GM13977 (cell line): ENCODE measurements around the gene COL9A2.

Experiments used
- DNase-seq: peaks from one replicate; pipeline ENCODE4 v3.0.0; 2012; ENCODE audit warnings: low spot score
- in situ Hi-C: fragments of 300-500 bp; cut with MboI; formaldehyde crosslinking; loops from one replicate; pipeline ENCODE4 v1.12.0; 2022; ENCODE audit warnings: low sequenced_read_pairs, low pct_unique_long_range_greater_than_20kb, mixed read lengths, inconsistent platforms; ENCODE audit not compliant: unreplicated experiment
- TF ChIP-seq, protein P1 (sequence below): IDR thresholded peaks from 2 replicates; pipeline ENCODE4 v1.5.1; 2012; ENCODE audit warnings: mild to moderate bottlenecking, control low read depth; ENCODE audit not compliant: insufficient read depth; ENCODE audit errors: extremely low read depth, missing control alignments

Gene COL9A2

DNA sequence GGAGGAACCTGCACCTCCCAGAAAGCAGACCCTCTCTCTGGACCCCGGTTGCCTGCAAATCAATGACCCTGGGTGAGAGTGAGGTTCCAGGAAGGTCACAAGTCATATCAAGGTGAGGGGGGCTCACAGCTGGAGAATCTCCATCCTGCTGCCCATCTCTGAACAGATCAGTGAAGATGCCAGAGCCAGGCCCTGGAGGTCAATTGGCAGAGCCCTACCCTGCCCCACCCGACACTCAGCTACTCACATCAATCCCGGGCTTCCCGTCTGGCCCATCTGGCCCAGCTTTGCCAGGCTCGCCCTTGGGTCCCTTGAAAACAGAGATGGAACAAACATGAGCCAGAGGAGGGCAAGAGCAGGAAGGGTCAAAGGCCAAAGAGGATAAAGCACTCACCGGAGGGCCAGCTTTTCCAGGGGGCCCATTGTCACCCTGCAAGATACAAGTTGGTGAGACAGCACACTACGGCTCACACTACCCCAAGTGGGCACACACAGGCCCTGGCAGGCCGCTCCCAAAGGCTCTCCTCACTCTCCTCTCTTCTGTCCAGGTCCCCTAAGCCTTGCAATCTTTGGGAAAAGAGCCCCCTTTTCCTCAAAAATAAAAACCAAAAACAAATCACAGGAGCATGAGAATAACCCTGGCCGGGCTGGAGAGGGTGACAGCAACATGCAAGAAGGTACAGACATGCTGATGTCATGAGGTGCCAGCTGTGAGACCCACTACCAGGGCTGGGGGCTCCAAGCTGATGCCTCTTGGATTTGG is 2.9 kb downstream of the COL9A2 start:
- TF ChIP-seq, protein P1, sequence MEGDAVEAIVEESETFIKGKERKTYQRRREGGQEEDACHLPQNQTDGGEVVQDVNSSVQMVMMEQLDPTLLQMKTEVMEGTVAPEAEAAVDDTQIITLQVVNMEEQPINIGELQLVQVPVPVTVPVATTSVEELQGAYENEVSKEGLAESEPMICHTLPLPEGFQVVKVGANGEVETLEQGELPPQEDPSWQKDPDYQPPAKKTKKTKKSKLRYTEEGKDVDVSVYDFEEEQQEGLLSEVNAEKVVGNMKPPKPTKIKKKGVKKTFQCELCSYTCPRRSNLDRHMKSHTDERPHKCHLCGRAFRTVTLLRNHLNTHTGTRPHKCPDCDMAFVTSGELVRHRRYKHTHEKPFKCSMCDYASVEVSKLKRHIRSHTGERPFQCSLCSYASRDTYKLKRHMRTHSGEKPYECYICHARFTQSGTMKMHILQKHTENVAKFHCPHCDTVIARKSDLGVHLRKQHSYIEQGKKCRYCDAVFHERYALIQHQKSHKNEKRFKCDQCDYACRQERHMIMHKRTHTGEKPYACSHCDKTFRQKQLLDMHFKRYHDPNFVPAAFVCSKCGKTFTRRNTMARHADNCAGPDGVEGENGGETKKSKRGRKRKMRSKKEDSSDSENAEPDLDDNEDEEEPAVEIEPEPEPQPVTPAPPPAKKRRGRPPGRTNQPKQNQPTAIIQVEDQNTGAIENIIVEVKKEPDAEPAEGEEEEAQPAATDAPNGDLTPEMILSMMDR = no peak
- DNase-seq = no peak
- in situ Hi-C loops = no loop called here

- in situ Hi-C loops = no loop called here
- TF ChIP-seq, protein P1 = no peak
Measured at GRCh38 chr1:40313329-40313957, 3.6 kb downstream of the COL9A2 start.

DNA sequence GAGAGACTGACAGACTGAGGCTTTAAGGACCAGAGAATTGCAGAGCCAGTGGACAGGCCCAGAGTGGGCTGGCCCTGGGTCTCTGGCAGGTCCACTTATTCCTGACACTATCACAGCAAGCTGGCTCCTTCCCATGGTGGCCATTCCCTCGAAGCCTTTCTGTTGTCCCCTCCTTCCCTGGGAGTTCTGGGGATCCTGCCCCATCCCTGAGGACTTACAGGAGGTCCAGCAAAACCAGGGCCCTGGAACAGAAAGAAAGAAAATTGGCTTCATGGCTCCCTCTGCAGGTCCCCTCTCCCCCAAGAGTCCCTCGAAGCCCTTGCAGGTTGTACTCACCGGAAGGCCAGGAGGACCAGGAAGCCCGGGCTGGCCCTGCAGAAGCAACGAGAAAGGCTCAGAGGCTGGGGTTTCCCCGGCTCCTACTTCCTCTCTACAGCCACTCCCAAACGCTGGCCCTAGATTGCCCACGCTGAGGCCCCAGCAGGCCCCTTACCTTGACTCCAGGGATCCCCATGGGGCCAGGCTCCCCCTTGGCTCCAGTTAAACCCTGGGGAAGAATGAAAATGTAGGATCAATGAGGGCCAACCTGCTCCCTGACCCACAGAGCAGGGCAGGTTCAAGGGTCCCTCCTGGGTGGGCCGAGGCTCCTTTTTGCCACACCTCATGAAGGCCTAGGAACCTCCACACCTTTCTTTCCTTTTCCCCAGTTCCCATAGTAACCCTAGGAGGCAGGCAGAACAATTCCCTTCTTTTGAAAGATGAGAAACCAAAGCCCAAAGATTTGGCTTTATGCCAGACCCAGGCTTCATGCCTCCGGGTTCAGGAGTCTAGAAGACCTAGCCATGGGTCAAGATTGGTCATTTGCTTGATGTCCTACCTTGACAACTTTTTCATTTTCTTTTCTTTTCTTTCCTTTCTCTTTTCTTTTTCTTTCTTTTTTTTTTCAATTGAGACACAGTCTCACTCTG is 4.6 kb downstream of the COL9A2 start:
- TF ChIP-seq, protein P1 = peak; percentile 29
- in situ Hi-C loops = no loop called here
- DNase-seq = peak; percentile 85

More at GRCh38 chr1:40313329-40313957, 3.6 kb downstream of the COL9A2 start:
- no peak for DNase-seq

DNA sequence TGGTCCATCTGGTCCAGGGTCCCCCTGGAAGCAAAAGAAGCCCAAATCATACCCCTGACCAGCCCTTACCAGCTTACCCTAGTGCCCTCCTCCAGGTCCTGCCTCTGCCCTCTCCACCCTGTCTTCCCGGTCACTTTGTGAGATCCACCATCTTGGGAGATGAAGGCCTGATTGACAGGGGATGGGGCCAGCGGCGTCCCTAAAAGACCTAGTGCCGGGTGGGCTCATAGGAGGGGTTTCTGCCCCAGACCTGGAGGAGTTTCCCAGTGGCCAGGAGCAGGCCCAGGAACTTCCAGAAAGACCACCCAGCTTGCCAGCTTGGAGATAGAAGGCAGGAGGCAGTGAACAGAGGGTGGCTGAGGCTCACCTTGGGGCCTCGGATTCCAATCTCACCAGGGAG is 5.4 kb downstream of the COL9A2 start:
- TF ChIP-seq, protein P1 = no peak
- in situ Hi-C loops = no loop called here
- no peak for DNase-seq

DNA sequence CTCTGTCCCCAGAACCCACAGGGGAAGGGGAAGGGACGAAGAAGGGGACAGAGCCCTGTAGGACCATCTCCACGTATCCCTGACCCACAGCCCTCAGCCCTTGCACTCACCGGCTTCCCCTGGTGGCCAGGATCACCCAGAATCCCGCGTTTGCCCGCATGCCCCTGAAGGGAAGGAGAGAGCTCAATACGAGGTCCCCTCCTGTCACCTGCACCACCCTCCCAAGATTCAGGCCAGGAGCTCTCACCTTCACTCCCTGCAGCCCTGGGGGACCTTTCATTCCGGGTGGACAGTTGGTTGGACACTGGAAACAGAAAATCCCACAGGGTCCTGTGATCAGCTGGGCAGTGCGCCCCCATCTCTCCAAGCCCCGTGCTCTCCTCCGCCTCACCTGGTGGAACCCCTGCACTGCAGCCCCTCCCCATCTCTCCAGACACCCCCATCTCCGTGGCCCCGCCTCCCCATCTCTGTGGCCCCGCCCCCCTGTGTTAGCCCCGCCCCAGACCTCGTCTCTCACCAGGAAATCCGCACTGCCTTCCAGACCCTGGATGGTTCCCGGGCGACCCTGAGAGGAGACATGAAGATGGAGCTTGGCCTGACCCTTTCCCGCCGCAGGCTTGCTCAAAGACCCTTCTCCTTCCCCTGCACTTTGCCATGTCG is 6.0 kb downstream of the COL9A2 start:
- DNase-seq = no peak
- TF ChIP-seq, protein P1 = no peak
- in situ Hi-C loops = no loop called here

GRCh38 chr1:40310129-40310461 is 7.0 kb downstream of the COL9A2 start:
- in situ Hi-C loops = no loop called here
- TF ChIP-seq, protein P1 = no peak
- DNase-seq = no peak
